MM.1S (cell line): ENCODE data around the gene COMP.

Experiments used
- EZH2 ChIP-seq: fragments of 300-600 bp; sonication (generic); optimal IDR thresholded peaks from 2 replicates; pipeline ENCODE3; 2017; ENCODE audit warnings: low read depth, mild to moderate bottlenecking, antibody characterized with exemption, low read length, mixed read lengths
- TF ChIP-seq, protein P1 (sequence below): fragments of 300-600 bp; sonication (generic); IDR thresholded peaks from 2 replicates; pipeline ENCODE4 v1.5.1; 2016; ENCODE audit warnings: antibody characterized with exemption, low read length, mixed read lengths

DNA sequence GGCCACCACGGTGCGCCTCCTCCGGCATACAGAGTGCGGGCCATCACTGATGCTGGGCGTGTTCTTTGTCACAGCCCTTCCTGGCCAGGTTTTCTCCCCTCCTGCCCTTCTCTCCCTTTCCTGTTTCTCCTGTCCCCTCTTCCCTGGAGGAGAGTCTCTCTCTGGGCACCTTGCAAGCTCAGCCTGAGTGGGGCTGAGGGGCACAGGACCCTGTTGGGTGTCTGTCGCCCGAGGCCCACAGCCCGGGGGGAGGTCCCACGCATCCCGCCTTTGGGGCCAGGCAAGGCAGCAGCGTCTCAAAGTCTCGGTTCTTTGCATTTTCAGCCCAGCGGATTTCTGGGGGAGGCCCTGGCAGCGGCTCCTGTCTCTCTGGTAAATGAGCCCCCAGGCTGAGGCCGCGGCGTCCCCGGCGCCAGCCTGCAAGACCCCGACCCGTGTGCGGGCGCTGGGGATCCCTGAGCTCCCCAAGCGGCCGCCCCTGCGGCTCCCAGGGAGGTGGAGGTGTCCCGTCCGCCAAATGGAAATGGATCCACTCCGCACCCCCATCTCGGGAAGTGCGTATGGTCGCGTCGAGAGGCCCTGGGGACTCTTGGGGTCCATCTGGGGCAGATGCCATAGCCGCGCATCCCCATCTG, 47.2 kb downstream of the COMP start:
- TF ChIP-seq, protein P1, sequence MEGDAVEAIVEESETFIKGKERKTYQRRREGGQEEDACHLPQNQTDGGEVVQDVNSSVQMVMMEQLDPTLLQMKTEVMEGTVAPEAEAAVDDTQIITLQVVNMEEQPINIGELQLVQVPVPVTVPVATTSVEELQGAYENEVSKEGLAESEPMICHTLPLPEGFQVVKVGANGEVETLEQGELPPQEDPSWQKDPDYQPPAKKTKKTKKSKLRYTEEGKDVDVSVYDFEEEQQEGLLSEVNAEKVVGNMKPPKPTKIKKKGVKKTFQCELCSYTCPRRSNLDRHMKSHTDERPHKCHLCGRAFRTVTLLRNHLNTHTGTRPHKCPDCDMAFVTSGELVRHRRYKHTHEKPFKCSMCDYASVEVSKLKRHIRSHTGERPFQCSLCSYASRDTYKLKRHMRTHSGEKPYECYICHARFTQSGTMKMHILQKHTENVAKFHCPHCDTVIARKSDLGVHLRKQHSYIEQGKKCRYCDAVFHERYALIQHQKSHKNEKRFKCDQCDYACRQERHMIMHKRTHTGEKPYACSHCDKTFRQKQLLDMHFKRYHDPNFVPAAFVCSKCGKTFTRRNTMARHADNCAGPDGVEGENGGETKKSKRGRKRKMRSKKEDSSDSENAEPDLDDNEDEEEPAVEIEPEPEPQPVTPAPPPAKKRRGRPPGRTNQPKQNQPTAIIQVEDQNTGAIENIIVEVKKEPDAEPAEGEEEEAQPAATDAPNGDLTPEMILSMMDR: no peak
- no peak for TF ChIP-seq EZH2
